ENCODE data around the gene OTOP1.
"Not testable (repeated sequence)": the region's sequence is repeated elsewhere in the genome, so short reads cannot be mapped to it uniquely, and the experiment has no call there.

The OTOP1 gene

DNA sequence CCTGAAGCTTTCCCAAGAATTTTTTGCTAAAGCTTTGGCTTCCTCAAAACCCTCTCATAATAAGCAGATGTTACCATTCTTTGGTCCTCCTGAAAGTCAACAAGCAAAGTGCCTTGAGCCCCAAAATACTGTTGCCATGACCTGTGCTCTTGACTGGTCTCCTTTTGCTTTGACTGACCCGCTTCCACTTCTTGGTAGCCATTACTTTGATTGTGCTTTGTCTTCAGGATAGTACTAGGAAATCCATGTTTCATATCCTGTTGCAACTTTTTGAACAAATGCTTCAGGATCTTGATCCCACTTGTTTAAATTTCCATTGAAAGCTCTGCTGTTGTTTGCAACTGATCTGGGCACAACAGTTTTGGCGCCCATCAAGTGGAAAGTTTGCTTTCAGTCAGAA, 6.9 kb upstream of the OTOP1 start:
- DNase-seq (ENCODE audit: low spot score): no peak

DNA sequence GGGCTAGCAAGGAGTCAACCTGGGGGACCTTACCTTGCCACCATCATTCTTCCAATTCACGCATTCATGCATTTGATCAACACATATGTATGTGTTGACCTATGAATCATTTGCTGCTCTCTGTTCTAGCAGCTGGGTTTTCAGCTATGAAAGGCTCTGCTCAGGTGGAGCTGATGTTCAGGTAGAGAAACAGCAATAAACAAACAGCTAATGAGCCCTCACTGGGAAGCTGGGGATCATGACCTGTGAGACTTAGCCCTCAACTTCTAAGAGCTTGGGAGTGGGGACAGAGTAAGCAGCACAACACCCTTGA, 1.6 kb upstream of the OTOP1 start:
- DNase-seq (ENCODE audit: low spot score): no peak

DNA sequence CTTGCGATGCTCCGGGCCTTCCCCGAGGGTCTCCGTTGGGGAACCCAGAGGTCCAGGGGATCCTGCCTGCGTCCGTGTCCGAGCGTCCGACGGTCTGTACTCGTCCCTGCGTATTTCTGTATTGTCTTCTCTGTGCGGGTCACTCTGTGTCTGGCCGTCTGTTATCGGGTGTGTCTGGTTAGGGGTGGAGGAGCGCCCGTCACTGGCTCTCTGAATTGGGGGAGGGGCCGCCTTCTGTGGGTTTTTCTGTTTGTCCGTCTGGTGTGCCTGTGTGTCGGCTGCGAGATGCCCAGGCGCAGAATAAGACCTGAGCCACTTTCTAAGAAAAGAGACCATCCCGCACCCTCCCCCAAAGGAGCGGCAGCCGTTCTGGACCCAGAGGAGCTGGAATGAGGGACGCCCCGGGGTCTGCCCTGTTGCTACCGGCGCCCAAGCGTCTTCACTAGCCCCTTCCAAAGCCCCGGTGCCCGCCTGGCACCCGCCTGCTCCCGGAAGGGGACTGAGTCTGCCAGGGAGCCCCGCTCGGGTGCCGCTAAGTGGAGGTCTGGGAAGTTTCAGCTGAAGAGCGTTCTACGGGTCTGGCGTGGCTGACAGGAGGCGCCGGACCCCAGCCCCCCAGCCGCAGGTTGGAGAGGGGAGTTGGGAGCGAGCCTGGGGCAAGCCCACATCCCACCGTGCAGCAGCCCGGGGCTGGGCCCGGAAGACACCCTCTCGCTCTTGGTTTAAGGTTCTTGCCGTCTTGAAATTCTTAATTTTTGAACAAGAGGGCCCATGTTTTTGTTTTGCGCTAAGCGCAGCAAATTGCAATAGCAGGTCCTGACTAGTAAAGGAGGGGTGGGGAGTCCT, 1.0 kb upstream of the OTOP1 start:
- no peak for DNase-seq (ENCODE audit: low spot score)

DNA sequence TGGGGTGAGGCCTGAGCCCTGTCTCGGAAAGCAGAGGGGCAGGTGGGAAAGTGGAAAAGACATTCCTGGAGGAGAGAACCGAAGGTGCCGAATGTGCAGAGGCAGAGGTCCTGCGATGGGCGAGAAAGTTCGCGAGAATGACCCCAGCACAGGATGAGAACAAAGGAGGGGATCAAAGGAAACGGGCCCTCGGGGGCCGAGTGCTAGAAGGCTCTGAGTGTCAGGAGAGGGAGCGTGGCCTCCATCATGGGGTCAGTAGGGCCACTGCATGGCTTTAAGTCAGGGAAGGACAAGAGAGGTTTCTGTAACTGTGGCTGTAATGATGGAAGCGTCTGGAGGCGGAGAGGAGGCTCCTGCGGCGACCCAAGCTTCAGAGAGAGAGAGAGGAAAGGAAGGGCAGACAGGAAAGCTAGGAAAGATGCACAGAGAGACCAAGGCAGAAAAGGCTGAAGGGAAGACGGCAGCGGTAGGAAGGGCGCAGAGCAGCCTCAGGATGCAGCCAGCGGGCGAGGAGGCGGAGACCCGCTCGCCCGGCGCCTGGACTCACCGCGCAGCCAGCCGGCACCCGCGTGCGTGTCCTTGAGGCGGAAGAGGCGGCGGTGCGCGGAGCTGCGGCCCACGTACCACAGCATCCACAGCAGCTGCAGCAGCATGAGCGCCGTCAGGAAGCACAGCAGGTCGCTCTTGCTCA, 669 bp downstream of the OTOP1 start:
- DNase-seq (ENCODE audit: low spot score): no peak

DNA sequence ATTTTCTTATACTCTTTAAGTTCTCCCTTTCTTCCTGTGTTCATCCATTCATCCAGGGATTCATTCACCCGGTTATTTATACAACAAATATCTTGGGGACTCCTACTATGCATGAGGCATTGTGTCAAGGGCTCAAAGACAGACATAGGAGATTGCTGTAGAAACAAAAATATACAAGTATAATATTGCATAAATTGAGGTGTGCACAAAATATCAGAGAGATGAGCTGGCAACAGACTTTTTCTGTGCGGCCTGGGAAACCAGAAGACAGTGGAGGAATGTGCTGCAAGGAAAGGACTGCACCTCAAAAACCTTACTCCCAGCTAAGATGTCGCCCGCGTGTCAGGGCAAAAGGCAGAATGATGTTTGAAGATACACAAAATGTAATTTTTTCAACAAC, 9.6 kb downstream of the OTOP1 start:
- no peak for DNase-seq (ENCODE audit: low spot score)

DNA sequence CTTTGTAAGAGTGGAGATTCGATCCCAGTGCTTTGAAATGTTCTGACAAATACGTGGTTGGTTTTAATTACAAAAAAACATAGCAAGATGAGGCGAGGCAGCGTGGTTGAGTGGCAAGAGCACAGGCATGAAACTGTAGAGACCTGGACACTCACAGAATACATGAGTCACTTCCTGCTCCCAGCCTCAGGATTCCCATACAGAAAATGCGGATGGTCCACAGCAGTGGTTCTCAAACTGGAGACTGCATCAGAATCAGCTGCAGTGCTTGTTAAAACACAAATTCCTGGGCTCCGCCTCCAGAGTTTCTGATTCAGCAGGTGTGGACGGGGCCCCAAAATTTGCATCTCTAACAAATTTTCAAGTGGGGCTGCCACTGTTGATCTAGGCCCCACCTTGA, 10.1 kb downstream of the OTOP1 start:
- DNase-seq (ENCODE audit: low spot score): no peak

DNA sequence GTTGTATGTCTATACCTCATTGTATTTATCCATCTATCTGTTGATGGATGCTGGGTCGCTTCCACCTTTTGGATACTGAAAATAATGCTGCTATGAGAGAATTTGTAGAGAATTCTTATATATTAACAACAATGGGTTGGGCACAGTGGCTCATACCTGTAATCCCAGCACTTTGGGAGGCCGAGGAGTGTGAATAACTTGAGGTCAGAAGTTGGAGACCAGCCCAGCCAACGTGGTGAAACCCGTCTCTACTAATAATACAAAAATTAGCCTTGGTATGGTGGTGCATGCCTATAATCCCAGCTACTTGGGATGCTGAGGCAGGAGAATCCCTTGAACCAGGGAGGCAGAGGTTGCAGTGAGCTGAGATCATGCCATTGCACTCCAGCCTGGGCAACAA, 13.1 kb downstream of the OTOP1 start:
- not testable (repeated sequence) for DNase-seq (ENCODE audit: low spot score)

DNA sequence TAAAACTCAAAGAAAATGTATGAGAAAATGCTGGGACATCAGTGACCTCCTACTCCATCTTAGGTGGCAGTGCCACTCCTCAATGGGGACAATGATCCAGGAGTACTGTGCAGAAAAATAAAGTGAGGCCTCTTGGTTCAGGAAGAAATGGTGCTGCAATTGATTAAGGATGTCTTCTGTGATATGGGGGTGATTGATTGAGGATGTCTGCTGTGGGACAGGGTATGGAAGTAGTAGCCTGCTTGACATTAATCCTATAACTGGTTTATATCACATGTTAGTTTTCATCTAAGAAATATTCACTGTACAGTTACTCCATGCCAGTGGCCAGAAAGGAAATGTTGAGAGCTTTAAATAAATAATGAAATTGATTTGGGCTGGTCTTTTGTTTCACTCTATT, 20.5 kb downstream of the OTOP1 start:
- no peak for DNase-seq (ENCODE audit: low spot score)

DNA sequence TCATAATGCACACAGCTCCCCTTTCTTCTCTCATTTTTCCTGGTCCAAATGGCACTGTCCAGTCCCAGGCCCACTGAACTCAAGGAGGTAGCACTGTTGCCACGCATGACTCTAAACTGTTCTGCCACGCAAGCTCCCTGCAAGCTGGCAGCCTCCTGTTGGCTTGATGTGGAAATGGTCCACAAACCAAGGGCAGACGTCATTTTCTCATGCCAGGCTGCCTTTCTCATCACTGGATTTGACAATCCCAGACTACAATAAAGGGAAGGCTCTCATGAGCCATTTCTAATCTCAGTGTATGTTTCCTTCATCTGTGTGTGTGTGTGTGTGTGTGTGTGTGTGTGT, 22.4 kb downstream of the OTOP1 start:
- no peak for DNase-seq (ENCODE audit: low spot score)

DNA sequence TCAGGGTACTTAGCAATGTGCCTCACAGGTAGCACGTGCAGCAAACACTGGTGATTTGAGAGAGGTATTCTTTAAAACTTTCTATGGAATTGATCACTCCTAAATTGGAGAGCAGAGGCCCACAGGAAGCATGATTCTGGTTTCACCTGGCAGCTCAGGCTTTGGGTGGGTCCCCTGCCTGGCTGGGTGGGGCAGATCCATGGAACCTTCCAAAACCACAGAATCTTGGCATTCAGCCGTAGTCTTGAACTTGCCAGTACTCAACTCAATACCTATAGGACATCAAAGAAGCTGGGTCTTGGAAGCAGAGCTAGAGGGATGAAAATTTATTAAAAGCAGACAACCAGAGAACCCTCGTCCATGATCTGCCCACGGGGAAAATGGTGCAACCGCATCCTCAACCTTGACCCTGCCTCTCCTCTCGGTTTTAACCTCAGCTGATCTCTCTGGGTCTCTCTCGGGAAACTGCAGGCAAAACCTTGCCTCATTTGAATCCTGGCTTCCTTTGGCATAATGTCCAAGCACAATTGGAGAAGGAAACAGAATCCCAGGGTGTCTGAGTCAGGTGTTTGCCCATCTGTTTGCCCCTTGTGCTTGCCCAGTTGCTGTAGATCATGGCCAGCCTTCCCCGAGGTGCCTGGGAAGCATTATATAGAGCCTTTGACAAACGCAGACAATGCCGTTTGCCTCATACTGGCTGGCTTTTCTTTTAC, 22.9 kb downstream of the OTOP1 start:
- DNase-seq (ENCODE audit: low spot score): no peak

DNA sequence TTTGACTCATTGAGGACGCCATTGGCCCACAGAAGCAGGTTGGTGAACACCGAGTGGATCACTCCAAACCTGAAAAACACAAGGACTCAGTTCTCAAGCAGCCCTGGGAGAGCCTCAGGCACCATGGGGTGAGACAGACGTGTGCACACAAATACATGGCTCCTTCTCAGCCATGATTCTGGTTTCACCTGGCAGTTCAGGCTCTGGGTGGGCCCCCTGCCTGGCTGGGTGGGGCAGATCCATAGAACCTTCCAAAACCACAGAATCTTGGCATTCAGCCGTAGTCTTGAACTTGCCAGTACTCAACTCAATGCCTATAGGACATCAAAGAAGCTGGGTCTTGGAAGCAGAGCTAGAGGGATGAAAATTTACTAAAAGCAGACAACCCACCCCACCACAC, 24.2 kb downstream of the OTOP1 start:
- DNase-seq (ENCODE audit: low spot score): no peak

DNA sequence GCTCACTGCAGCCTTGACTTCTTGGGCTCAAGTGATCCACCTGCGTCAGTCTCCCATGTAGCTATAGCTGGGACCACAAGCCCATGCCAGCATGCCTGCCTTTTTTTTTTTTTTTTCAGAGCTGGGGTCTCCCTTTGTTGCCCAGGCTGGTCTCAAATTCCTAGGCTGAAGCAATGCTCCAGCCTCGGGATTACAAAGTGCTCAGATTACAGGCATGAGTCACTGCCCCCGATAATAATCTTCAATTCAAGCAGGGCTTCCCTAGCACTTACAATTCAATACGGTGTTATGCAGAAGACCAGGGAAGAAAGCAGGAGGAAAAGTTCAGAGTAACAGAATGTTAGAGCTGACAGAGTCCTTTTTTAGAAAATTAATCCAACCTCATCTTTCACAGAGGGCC, 26.1 kb downstream of the OTOP1 start:
- DNase-seq (ENCODE audit: low spot score): no peak

DNA sequence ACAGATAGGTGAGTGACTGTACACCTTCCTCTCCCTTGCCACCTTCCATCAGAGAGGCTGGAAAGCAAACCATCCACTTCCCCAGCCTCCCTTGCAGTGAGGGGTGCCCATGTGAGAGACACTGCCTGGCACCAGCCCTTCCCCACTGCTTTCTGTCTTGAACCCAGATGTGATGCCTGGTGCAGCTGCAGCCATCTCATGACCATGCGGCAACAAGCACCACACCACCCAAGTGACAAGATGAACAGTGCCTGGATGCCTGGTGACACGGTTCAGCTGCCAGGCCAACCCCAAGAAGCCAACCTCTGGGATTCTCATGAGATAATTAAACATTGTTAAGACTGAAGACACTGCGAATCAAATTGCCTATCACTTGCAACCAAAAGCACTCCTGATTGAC, 31.4 kb downstream of the OTOP1 start:
- DNase-seq (ENCODE audit: low spot score): no peak

DNA sequence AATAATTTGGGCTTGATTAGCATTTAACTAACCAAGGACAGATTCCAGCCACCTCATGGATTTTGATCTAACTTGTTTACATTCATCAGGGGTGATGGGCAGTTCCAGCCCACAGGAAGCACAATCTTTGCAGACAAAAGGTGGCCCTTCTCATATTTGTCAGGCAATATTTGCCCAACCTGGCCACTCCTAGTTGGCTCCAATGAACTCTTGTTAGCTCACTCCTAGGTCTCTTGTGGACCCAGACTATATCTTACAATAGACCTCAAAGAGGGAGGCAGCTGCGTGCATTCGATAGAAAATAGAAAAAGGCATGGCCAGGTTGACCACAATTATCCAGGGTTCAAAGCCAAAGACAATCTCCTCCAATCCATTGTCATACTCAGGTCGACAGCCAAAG, 38.2 kb downstream of the OTOP1 start:
- DNase-seq (ENCODE audit: low spot score): not testable (repeated sequence)

DNA sequence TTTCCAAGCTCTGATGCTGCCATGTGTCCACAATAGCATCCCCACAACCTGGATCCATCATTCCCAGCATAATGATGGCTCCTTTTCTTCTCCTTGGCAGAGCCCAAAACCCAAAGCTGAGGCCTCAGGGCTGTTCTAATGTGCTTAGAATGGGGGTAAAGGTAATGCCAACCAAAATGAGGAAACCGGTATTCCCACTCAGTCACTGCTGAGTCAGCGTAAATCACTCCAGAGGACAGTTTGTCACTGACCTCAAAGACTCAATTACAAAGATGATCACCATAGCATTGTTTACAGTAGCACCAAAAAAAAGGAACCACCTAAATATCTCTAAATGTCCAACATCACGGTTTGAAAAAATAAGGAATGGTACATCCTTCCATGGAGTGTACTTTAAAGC, 41.2 kb downstream of the OTOP1 start:
- no peak for DNase-seq (ENCODE audit: low spot score)

DNA sequence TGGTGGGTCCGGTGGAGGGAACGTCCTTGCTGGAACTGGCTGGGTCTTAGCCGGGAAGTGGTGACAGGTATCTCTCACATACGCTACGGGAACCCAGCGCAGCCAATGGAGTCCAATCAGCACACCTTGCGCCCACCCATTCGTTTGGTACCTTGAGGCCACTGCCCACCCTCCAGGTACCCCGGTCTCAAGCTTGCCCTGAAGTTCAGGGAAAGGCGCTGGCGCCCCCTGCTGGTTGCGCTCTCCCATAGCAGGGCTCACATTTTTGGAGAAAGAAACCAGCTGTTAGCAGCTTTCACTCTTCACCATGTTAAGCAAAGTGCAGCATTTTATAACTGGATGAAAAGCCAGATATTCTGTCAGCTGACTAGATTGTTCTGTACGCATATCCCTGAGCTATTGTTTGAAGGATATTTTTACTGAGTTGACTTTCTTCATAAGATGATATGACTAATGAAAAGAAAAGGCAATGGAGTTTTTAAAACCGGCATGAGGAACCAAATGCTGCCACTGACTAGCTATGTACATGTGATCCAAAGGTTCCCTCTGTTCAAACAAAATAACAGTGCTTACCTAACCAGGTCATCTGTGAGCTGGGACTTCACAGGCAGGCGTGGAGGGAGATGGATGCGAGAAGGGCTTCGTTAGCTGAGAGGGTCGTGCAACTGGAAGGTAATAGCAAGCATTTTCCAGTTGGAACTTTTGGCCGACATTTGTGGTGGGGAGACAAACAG, 43.7 kb downstream of the OTOP1 start:
- DNase-seq (ENCODE audit: low spot score): peak; percentile 26

DNA sequence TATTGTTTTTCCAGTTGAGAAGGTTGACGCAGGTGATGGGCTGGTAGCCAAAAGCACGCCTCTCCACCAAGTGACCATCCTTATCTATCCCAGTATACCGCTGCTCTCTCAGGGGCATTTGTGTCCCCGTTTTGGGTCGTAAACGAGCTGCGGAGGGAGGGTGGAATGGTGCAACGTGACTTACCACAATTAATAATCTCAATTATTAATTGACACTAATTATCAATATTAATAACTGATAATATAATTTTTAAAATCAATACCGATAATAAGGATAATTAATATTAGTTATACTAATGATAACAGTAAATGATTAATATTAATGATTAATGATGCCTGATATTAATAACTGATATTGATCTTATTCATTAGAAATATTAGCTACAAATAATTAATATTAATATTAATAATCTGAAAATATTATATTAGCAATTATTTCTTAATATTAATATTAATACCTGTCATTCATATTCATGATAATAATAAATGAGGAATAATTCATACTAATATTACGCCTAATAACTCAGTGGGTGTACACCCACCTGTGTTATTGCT, 56.1 kb downstream of the OTOP1 start:
- no peak for DNase-seq (ENCODE audit: low spot score)

DNA sequence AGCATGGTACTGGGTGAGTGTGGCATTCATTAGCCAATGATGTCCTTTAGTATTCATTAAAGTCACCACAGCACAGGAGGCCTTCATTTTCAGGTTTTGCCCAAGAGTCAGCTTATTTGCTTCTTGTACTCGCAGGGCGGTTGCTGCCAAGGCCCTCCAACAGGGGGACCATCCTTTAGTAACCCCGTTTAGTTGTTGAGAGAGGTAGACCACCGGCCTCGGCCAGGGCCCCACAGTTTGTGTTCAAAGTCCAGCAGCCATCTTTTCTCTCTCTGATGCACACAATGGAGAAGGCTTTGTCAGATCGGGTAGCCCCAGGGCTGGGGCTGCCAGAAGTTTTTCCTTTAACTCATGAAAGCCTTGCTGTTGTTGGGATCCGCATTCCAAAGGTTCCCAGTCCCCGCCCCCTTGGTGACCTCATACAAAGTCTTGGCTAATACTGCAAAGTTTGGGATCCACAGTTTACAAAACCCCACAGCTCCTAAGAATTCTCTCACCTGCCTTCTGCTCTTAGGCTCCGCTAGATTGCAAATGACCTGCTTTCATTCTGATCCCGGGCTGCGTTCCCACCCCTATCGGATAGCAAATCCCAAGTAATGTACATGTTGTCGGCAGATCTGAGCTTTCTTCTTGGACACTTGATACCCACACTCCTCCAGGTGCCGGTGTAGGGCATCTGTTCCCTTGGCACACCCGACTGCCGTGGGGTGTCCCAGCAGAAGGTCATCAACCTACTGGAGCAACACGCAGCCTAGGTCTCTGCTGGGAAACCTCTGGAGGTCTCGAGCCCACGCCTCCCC, 58.5 kb downstream of the OTOP1 start:
- not testable (repeated sequence) for DNase-seq (ENCODE audit: low spot score)

DNA sequence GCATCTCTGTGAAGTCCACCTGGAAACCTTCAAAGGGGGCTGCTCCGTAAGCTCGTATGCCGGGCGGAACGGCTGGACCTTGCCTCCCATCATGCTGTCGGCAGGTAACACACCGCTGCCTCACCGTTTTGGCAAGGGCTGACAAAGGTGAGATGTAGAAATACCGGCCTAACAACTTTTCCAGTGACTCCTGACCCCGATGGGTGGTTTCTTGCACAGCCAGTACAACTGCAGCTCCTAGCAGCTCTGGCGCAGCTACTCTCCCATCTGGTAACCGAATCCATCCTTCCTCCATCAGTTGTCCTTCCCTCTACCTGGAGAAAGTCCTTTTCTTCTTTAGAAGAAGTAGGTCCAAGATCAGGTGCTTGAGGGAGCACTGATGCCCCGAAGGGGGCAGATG, 59.7 kb downstream of the OTOP1 start:
- not testable (repeated sequence) for DNase-seq (ENCODE audit: low spot score)

DNA sequence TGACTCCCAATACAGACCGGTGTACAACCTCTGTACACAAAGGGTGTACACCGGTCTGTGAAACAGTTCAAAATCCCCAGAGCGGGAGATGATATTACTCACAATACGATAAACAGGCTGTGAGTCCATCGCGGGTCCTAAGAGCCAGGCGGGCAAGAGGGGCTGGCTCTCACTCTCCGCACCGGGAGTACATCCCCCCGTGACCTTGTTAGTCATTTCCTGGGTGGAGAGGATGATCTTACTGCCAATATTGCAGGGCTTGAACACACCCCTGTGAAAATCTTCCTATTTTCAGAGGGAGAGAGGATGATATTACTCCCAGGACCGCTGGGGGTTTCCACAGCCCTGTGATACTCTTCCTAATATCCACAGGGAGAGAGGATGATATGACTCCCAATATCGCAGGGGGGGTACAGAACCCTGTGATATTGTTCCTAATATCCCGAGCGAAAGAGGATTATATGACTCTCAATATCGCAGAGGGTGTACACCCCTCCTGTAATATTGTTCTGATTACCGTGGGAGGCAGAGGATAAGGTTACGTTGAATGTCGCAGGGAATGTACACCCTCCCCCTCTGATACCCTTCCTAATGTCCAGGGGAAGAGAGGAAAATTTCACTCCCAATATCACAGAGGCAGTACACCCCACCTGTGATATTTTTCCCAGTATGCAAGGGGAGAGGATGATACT, 60.9 kb downstream of the OTOP1 start:
- DNase-seq (ENCODE audit: low spot score): not testable (repeated sequence)

Measured in HuH-7.5 (cell line).